Neural progenitor cell (in vitro differentiated cells): ENCODE measurements around the gene SAMD10.
"Not testable (repeated sequence)": the region's sequence is repeated elsewhere in the genome, so short reads cannot be mapped to it uniquely, and the experiment has no call there.

Experiments
- EZH2 ChIP-seq: fragments of 200-600 bp; sonication (generic); IDR thresholded peaks from 2 replicates; pipeline ENCODE4 v1.6.1; 2017; ENCODE audit warnings: antibody characterized with exemption, mild to moderate bottlenecking, moderate library complexity
- TF ChIP-seq, protein P1 (sequence below): fragments of 200-600 bp; sonication (generic); IDR thresholded peaks from 2 replicates; pipeline ENCODE4 v1.5.1; 2017; ENCODE audit warnings: antibody characterized with exemption, mild to moderate bottlenecking

GRCh38 chr20:63960654-63961621, 18.5 kb downstream of the SAMD10 start:
- TF ChIP-seq, protein P1, sequence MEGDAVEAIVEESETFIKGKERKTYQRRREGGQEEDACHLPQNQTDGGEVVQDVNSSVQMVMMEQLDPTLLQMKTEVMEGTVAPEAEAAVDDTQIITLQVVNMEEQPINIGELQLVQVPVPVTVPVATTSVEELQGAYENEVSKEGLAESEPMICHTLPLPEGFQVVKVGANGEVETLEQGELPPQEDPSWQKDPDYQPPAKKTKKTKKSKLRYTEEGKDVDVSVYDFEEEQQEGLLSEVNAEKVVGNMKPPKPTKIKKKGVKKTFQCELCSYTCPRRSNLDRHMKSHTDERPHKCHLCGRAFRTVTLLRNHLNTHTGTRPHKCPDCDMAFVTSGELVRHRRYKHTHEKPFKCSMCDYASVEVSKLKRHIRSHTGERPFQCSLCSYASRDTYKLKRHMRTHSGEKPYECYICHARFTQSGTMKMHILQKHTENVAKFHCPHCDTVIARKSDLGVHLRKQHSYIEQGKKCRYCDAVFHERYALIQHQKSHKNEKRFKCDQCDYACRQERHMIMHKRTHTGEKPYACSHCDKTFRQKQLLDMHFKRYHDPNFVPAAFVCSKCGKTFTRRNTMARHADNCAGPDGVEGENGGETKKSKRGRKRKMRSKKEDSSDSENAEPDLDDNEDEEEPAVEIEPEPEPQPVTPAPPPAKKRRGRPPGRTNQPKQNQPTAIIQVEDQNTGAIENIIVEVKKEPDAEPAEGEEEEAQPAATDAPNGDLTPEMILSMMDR: not testable (repeated sequence)
- TF ChIP-seq EZH2: not testable (repeated sequence)
